ENCODE measurements around the gene KCNJ15.

Gene KCNJ15

GRCh38 chr21:38268864-38269575, 12.2 kb downstream of the KCNJ15 start:
- DNase-seq (ENCODE audit: low read depth): no peak

- DNase-seq (ENCODE audit: low read depth): no peak
These were observed 12.8 kb downstream of the KCNJ15 start for GRCh38 chr21:38269576-38269936.

- DNase-seq (ENCODE audit: low read depth): no peak
These were observed 15.4 kb downstream of the KCNJ15 start for GRCh38 chr21:38272215-38272614.

- DNase-seq (ENCODE audit: low read depth): no peak
These were observed 17.2 kb downstream of the KCNJ15 start for GRCh38 chr21:38273745-38274542.

GRCh38 chr21:38277501-38278131, 20.8 kb downstream of the KCNJ15 start:
- DNase-seq (ENCODE audit: low read depth): no peak

GRCh38 chr21:38280454-38280853, 23.7 kb downstream of the KCNJ15 start:
- DNase-seq (ENCODE audit: low read depth): no peak

GRCh38 chr21:38280867-38281266, 24.1 kb downstream of the KCNJ15 start:
- no peak for DNase-seq (ENCODE audit: low read depth)

GRCh38 chr21:38282921-38283320, 26.1 kb downstream of the KCNJ15 start:
- DNase-seq (ENCODE audit: low read depth): no peak

GRCh38 chr21:38284216-38284615, 27.4 kb downstream of the KCNJ15 start:
- no peak for DNase-seq (ENCODE audit: low read depth)

- DNase-seq (ENCODE audit: low read depth): no peak
These were observed 30.1 kb downstream of the KCNJ15 start for GRCh38 chr21:38286739-38287471.

- DNase-seq (ENCODE audit: low read depth): no peak
These were observed 30.7 kb downstream of the KCNJ15 start for GRCh38 chr21:38287476-38287875.

GRCh38 chr21:38289705-38290485, 33.1 kb downstream of the KCNJ15 start:
- no peak for DNase-seq (ENCODE audit: low read depth)

GRCh38 chr21:38290809-38291208, 34.0 kb downstream of the KCNJ15 start:
- DNase-seq (ENCODE audit: low read depth): no peak

- DNase-seq (ENCODE audit: low read depth): no peak
These were observed 35.1 kb downstream of the KCNJ15 start for GRCh38 chr21:38291874-38292273.

GRCh38 chr21:38293113-38293512, 36.3 kb downstream of the KCNJ15 start:
- DNase-seq (ENCODE audit: low read depth): no peak

GRCh38 chr21:38293765-38294164, 37.0 kb downstream of the KCNJ15 start:
- no peak for DNase-seq (ENCODE audit: low read depth)

- no peak for DNase-seq (ENCODE audit: low read depth)
These were observed 37.8 kb downstream of the KCNJ15 start for GRCh38 chr21:38294609-38295008.

GRCh38 chr21:38295997-38296764, 39.4 kb downstream of the KCNJ15 start:
- DNase-seq (ENCODE audit: low read depth): no peak

GRCh38 chr21:38297194-38297631, 40.4 kb downstream of the KCNJ15 start:
- DNase-seq (ENCODE audit: low read depth): no peak

GRCh38 chr21:38297871-38298270, 41.1 kb downstream of the KCNJ15 start:
- DNase-seq (ENCODE audit: low read depth): no peak

GRCh38 chr21:38298832-38299231, 42.0 kb downstream of the KCNJ15 start:
- DNase-seq (ENCODE audit: low read depth): no peak
